Activated T-cell treated with anti-CD3 and anti-CD28 coated beads for 1 hour (primary cell): ENCODE results near the gene PTPRN2.
"Not testable (repeated sequence)": the region's sequence is repeated elsewhere in the genome, so short reads cannot be mapped to it uniquely, and the experiment has no call there.

Experiments used
- DNase-seq: peaks from one replicate; pipeline ENCODE4 v3.0.0-alpha.2; 2020; ENCODE audit warnings: low read depth

Gene PTPRN2

DNA sequence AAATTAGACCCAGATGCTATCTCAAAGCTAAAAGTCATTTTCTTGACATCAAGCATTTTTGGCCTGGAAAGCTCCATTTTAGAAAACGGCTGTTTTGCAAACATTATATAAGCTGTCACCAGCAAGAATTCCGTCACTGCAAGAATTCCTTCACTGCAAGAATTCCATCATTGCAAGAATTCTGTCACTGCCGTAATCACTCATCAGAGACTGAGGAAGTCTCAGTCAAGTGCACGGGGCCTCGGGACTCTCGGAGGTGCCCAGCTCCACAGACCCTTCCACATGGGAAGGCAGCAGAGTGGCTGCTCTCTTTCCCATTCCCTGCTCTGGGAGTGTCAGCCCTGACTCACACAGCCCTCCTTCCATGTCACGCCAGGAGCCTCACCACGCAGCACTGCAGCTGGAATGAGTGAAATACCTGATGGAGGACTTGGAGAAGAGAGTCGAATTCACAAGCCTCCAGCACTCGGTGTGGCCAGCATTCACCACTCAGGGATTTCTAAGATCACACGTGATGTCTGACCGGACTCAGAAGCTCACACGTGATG, 168.3 kb downstream of the PTPRN2 start:
- no peak for DNase-seq

DNA sequence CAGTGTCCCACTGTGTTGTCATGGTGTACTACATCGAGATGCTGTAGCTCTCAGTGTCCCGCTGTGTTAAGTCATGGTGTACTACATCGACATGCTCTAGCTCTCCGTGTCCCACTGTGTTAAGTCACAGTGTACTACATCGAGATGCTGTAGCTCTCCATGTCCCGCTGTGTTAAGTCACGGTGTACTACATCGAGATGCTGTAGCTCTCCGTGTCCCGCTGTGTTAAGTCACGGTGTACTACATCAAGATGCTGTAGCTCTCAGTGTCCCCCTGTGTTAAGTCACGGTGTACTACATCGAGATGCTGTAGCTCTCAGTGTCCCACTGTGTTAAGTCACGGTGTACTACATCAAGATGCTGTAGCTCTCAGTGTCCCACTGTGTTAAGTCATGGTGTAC, 169.2 kb downstream of the PTPRN2 start:
- not testable (repeated sequence) for DNase-seq

DNA sequence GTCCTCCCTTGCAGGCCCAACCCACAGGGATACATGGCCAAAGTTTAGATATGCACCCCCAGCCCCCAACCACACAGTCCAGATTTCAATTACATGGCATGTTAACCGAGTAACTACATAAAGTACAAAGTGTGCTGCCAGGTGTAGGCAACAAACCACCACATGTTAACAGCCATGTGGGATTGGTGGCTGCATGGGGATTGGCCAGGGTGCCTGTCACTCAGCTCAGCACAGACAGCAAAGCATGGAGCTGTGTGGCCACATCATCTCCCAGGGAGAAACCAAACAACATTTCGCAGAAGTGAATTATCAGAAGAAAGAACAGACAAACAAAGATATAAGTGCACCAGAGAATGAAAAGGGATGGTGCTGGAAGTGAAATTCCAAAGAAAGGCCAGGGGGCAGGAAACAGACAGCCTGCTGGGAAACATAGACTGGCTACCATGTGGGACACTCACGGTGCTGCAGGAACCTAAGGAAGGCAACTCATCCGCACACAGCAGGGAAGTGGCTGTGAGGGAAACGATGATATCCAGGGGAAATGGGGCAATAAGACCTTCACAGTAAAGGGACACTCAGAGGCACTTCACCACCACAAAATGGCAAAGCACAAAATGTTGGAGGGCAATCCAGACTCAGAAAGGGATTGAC, 171.2 kb downstream of the PTPRN2 start:
- no peak for DNase-seq

DNA sequence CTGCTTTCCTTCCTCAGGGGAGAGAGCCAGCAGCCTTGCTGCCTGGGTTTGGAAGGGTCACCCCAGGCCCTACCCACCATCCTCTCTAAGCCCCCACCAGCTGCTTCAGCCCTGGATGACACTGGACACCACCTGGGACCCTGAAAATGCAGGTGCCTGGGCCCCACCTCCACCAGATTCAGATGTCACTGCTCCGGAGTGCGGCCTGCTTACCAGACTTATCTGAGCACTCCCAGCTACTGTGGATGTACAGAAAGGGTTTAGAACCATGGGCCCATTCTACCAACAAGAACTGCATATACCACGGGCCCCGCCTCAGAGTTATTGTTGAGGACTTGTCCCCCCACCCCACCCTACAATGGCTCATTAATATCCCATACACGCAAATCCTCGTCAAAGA, 172.3 kb downstream of the PTPRN2 start:
- no peak for DNase-seq

DNA sequence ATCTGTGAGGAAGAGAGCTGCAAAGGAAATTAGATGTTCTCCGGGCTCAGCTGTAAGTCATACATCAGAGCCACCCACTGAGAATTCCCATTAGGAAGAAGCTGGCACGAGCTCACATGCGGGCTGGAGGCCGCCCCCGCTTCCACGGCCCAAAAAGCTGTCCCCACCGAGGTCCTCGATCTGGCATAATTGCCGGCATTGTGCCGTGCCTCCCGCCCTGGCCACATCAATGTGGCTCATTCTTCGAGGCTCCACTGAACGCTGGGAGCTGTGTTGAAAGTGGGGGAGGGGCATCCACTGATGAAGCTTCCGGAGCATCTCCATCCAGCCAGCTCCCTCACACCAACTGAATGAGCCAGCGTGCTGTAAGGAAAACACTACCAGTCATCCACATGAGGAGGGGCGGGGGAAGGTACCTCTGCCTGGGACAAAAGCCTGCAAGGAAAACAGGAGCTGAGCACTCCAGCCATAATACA, 173.1 kb downstream of the PTPRN2 start:
- no peak for DNase-seq

DNA sequence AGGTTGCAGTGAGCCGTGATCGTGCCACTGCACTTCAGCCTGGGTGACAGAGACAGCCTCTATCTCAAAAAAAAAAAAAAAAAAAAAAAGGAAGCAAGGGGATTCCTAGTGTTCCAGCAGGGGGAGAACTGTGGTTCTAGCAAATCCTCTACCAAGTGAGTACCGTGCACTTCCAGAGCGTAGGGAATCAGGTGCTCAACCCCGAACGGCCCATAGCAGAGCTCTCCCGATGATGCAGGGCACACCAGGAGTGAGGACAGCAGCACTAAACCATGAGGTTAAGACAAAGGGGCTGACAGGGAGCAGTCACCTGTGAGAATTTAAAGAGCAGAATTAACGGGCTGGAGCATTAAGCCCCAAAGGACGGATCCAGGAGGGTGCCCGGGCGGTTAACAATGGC, 173.6 kb downstream of the PTPRN2 start:
- no peak for DNase-seq

DNA sequence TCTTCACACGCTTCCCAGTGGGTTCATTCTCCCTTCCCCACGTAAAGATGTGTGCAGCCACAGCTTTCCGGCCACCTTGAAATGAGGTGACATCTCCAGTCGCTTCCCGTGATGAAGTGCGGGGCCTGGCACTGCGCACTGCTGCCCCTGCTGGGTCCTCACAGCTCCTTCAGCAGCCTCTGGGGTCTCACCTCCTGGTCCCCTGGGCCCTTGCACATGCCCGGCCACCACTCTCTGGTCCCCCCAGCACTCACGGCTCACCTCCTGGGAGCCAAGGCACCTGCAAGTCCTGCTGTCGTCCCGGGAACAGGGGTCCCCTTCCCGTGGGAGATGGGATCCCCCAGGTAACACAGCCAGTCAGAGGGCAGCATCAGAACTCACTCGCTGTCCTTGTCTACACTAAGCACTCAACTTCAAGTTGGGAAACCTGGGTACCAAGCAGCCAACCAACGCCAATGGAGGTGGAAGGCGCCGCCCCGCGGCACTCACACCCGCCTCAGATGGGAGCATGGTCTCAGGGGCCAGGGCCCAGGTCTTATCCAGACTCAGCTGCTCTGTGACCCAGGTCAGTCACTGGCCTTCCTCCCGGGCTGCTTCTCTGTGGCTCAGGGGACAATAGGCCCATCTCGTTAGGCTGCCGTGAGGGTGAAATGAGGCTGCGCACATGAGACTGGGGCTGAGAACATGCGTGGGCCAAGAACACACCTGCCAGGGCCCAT, 176.2 kb downstream of the PTPRN2 start:
- no peak for DNase-seq

DNA sequence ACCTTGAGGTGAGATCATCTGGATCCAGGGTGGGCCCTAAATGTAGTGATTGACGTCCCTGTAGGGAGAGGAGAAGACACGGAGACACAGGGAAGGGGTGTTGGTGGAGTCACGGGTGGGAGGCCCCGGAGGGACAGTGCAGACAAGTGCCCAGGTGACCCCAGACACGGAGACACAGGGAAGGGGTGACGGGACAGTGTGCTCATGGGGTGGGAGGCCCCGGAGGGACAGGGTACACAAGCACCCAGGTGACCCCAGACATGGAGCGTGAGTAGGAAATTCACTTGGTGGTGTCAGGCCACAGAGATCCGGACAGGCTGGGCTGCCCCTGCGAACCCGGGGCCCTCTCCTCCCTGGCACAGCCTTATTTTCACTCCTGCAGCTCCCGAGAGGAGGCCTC, 176.9 kb downstream of the PTPRN2 start:
- no peak for DNase-seq

DNA sequence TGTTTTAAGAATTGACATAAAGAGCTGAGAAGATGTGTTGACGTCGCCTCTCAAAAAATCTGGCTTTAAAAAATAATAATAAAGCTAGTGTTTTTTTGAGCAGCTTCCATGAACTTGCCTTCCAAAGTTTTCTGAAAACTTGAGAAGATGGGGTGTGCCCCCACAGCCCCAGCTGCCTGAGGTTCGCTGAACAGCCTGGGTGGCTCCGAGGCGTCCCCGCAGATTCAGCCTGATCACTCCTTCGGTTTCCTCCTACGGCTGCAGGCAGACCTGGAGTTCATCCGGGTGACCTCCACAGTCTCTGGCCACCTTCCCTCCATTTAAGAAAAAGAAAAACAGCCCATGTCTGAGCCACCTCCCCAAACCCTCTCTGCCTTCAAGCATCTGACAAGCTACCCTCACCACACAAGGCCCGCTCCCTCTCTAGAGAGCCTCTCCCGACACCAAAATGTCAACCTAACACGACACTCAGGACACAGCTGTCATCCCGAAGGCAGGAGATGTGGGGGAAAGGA, 177.8 kb downstream of the PTPRN2 start:
- DNase-seq: no peak

DNA sequence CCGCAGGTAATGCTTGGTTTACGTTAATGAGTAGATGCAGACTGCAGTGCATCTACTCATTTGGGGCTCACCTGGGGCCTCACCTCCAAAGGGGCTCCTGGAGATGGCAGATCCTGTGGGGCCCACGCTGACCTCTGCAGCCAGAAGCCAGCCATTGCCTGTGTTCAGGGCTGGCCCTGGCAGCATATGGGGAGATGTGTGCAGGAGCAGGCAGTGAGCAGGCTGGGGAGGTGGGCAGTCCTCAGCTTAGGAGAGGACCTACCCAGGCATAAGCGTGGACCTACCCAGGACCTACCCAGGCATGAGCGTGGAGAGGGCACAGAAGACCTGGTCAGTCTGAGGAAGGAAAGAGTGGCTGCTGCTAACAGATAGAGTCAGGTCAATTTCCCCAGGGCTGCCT, 178.5 kb downstream of the PTPRN2 start:
- no peak for DNase-seq

DNA sequence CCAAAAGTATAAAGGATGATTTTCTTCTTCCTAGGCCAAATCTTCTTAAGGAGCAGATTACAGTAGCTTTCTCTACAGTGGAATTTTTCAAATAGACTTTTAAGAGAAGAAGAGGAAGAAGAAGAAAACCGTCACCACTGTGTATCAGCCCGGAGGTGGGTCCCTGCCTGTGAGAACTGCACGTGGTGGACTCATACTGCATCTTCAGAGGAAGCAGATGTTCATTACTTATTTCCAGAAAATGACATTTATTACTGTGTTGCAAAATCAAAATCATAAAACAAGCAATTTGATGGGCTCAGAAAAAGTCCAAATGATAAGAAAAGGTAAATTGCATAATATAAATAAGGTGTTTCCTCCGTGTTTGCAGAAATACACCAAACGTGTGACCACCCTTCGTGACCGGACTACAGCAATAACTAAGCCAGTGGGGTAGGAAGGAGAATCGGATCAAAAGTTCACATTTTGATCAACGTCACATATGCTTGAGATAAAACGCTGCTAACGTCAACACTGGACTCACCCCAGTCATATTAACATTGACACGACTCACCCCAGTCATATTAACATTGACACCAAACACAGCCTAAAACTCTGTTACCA, 179.2 kb downstream of the PTPRN2 start:
- DNase-seq: no peak

DNA sequence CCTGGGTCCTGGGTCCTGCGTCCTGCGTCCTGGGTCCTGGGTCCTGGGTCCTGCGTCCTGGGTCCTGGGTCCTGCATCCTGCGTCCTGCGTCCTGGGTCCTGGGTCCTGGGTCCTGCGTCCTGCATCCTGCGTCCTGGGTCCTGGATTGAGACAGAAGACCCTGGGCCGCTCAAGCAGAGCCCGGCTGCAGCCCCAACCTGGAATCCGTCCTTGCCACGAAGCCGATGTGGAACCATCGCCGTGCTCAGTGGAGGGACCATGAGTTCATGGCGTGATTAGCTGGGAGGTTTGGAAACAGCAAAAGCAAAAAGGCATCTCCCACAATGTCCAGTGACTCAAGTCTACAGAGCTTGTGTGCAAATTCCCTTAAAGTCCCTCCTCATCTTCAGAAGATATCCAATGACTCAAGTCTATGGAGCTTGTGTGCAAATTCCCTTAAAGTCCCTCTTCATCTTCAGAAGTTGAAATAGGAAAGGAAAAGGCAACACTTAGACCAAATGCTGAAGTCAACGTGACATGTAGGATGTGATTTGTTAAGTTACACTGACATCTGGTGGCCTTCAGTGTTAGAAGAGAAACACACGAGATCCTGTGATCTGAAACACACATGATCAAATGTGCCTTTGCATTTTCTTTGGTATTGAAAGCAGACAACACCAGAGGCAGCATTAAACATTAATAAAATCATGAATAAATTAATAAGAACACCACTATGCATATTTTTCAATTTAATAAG, 179.9 kb downstream of the PTPRN2 start:
- no peak for DNase-seq

DNA sequence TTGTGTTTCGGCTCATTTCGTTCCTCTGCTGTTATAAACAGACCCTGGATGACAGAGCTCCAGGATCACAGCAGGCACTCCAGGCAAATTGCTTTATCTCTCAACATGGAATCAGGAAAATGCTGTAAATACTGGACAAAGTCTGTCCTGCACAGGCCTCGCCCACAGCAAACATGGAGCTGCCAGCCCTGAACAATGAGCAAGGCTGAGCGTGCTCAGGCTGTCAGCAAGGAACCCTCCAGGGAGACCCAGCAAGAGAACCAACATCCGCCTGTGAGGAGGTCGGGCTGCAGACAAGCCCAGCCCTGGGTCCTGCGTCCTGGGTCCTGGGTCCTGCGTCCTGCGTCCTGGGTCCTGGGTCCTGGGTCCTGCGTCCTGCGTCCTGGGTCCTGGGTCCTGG, 180.8 kb downstream of the PTPRN2 start:
- no peak for DNase-seq

DNA sequence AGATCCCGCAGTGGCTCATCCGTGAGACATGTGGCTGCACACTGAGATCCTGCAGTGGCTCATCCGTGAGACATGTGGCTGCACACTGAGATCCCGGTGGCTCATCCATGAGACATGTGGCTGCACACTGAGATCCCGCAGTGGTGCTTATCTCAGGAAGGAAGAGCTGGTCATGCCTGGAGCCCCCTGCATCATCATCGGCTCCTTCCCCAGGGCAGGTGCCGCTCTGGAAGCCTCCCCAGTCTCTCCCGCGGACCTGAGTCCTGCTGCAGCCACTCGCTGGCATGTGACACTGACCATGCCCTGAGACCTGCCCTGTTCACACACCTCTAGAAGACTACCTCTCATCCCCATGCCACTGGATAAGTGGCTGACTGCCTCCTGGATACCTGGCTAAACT, 181.3 kb downstream of the PTPRN2 start:
- DNase-seq: no peak

DNA sequence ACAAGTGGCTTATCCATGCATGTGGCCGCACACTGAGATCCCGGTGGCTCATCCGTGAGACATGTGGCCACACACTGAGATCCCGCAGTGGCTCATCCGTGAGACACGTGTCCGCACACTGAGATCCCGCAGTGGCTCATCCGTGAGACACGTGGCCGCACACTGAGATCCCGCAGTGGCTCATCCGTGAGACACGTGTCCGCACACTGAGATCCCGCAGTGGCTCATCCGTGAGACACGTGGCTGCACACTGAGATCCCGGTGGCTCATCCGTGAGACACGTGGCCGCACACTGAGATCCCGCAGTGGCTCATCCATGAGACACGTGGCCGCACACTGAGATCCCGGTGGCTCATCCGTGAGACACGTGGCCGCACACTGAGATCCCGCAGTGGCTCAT, 181.9 kb downstream of the PTPRN2 start:
- DNase-seq: not testable (repeated sequence)

DNA sequence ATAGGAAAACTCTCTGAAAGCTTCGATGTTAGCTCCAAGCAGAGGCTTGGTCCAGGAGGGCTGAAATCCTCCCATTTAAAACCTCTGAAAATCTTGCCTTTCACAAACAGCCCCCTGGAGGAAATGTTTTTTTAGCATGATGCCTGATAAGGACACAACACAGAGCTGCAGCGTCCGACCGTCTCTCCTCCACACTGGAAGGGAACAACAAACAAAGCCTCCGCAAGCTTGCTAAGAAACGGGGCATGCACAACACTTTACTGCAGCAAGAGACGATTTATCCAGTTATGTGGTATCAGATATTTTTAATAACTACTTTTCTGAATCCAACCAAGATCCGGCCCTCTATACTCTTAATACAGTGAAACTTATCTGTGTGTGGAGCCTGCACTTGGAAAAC, 182.3 kb downstream of the PTPRN2 start:
- DNase-seq: no peak

DNA sequence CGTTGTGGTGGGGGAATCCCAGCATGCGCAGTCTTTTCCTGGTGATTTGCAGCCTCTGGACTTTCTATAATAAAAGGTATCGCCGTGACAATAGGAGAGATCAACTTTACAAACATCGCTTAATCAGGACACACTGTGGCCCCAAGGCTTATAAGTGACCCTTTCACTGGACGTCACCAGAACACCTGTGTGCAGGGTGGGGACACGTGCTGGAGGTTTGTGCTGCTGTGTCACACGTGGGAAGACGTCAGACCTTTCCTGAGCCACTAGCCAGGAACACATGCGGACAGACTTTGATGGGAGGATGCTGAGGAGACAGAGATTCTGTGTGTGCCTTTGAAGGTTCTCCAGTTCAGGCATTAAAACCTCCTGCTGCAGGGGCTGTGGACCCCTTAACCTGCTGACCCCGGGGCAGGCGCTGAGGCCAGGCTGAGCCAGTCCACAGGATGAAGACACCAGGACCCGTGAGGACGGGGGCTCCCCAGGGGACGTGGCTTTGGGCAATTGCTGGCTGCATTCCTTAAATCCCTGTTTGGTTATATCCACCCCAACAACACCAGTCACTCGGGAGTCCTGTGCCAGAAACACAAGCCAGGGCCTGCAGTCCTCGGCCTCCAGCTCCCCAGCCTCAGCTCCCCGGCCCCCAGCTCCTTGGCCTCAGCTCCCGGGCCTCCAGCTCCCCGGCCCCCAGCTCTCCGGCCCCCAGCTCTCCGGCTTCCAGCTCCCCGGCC, 183.4 kb downstream of the PTPRN2 start:
- no peak for DNase-seq

DNA sequence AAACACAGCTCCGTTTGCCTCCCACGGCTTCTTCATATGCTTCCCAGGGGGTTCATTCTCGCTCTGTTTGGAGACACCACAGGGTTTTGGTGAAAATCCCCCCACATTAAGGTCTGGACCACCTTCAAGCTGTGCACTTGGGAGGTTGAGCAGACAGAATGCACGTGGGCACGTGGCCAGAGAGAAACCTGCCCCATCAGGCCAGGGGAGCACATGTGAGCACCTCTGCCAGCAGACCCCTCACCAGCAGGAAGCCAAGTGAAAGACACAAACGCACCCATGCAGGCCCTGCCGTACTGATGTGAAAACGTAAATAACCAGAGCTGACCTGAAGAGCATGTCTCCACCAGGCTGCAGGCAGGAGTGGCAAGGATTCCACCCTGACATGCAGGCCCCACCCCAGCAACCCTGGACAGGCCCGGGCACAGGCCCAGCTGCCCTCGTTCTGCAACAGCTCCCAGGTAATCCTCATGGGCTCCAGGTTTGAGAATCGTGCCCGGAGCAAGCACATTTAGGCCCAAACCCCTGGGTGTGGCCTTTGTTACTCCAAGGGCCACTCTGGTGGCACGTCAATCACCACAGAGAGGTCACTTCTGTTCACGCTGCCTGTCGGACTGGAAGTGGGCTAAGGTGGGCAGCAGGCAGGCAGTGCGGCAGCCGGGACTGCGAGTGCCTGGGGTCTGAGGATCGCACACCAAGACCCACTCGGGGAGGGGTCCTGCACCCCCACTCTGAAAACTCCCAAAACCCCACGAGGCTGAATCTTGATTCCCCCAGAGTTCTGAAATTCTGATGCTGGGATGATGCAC, 184.4 kb downstream of the PTPRN2 start:
- DNase-seq: no peak

DNA sequence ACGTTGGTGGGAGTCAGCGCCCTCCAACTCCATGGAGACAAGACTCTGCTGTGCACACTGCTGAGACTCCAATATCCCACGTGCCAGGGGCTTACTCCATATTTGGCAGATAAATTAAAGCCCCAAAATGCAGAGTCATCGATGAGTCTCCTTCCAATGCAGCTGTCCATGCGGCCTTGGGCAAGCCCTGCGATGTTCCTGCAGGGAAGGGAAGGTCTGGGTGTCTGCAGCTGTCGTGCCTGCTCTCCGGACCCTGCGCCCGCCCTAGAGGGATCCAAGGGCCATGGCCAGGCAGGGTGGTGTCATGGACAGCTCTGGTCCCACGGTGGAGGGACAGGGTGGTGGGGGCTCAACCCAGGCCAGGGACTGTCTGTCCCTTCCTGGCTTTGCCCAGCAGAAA, 185.2 kb downstream of the PTPRN2 start:
- no peak for DNase-seq

DNA sequence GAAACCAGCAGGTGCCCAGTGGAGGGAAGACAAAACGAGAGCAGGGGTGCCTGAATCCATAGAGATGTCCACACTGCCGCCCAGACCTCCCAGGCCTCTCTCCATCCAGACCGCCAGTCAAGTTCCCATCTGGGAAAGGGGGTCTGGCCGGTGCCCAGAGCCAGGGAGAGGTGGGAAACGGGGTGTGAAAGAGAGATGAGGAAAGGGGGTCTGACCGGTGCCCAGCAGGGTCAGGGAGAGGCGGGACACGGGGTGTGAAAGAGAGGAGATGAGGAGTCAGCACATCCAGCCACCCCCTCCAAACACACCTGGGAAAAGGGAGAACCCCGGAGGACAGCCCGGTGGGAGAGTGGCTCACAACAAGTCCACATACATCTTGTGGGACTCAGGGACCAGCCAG, 185.8 kb downstream of the PTPRN2 start:
- no peak for DNase-seq

DNA sequence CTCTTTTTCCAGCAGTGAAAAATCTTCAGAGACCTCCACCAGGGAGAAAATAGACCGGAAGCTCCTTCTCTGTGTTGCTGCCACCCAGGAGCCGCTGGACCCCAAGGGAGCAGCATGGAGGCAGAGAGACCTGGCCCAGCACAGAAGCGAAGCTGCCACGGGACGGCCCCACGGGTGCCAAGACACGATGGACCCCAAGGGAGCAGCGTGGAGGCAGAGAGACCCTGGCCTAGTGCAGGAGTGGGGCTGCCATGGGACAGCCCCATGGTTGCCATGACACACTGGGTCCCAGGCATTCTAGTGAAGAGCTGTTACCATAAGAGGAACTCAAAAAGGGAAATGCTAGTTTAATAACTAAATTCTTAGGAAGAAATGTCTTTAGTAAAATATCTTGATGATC, 186.3 kb downstream of the PTPRN2 start:
- no peak for DNase-seq
